Activated CD8-positive, alpha-beta memory T cell treated with anti-CD3 and anti-CD28 coated beads, Interleukin-2, amount 50 U/mL, for 4 hours (primary cell): Measurements from ENCODE around the gene F8A2.
"Not testable (repeated sequence)": the region's sequence is repeated elsewhere in the genome, so short reads cannot be mapped to it uniquely, and the experiment has no call there.

Source experiments
- DNase-seq: peaks from one replicate; pipeline ENCODE4 v3.0.0-alpha.2; 2020

Gene F8A2

DNA sequence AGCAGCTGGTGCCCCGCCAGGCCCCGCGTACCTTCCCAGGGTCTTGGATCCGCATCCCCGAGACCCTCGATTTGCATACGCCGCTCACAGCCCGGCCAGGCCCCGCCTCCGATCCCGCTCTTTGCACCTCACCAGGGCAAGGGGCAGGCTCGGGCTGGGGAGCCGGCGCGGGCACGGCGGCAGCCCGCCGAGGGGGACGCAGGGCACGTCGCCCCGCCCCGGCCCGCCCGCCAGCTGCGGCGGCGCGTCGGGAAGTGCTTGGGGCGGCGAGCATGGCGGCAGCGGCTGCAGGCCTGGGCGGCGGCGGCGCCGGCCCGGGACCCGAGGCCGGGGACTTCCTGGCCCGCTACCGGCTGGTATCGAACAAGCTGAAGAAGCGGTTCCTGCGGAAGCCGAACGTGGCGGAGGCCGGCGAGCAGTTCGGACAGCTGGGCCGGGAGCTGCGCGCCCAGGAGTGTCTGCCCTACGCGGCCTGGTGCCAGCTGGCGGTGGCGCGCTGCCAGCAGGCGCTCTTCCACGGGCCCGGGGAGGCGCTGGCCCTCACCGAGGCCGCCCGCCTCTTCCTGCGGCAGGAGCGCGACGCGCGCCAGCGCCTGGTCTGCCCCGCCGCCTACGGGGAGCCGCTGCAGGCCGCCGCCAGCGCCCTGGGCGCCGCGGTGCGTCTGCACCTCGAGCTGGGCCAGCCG is at the start of gene F8A2:
Gene F8A2 (plus strand): TSS at position 253 of the 686 bp plus-strand sequence. CDS start 20 bp downstream, at position 273.
- not testable (repeated sequence) for DNase-seq

DNA sequence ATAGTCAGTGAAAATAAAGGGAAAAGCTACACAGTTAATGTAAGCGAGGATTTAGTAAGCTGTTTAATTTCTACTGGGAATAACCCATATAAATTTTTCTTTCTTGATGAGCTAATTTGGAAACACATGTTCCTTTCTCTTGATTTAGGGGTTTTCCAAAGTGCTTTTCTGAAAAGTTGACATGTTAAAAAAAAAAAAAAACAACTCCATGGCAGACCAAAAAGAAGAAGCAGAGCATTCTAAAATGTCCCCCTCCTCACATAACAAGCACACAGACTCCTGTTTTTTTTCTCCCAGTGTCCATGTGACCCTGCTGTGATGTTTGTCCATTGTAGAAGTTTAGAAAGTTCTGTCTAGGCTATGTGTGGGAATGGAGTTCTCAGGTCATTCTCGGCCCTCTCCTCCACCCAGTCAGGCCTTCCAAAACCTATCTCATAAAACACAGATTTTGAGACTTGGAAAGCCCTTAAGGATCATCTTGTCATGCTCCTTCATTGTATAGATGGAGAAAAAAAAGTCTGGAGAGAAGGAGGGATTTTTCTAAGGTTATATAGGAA is 48.3 kb upstream of the F8A2 start:
- DNase-seq = no peak

GRCh38 chrX:155334486-155335336 is 47.2 kb upstream of the F8A2 start, which contains the start of gene CLIC2:
Gene CLIC2, minus strand, starts transcription at chrX:155334614. Its CDS starts 187 bp downstream, at chrX:155334427.
- no peak for DNase-seq

DNA sequence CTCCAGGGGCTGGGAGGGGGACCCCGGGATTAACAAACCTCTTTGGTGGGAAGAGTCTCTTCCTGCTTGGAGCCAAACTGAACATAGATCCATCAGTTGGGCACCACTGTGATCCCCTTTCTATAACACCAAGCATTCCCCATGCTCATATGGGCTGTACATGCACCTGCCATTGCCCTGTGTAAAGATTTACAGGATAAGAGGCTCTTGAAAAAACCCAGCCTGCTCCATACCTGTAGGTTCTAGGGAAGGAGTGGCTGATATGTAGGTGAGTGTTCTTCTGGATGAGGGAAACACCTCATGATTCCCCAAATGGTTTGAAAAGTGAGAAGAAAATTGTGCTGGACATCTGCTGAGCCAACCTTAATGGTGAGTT is 46.6 kb upstream of the F8A2 start:
- DNase-seq = not testable (repeated sequence)

DNA sequence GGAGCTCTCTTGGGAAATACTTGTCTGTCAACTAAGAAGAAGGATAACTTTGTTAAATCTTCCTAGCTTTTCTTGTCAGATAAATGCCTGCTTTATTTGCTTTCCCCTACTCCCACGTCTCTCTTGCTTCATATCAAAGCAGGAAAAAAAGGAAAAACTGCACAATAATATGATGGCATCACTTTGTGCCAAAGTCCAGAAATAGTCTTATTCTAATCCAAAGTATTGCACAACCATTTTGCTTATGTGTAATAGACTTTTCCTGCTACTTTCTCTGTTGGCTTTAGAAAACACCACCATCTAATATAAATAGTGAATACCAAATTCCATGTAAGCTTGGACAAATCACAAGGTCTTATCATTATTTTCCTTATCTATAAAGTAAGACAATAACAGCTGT is 36.2 kb upstream of the F8A2 start:
- not testable (repeated sequence) for DNase-seq

GRCh38 chrX:155349448-155349847 is 32.4 kb upstream of the F8A2 start:
- DNase-seq = not testable (repeated sequence)

DNA sequence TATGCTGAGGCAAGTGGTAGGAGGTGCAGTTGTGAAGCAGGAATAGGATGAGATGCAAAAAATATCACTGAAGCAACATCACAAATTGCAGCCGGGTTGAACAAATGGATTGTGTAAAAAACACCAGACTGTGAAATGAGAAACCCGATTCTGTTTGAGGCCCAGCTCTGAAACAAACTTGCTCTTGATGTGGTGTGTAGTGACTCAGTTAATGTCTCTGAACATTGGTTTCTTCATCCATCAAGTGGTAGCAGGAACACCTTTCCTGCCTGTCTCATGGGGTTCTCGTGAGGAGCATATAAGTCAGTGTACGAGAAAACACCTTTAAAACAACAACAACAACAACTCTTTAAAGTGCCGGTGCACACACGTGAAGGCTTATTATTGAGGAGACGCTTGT is 18.2 kb upstream of the F8A2 start:
- not testable (repeated sequence) for DNase-seq

- not testable (repeated sequence) for DNase-seq
Measured at GRCh38 chrX:155373777-155374458, 8.0 kb upstream of the F8A2 start.

- DNase-seq = not testable (repeated sequence)
Measured at GRCh38 chrX:155379802-155380201, 2.1 kb upstream of the F8A2 start.

DNA sequence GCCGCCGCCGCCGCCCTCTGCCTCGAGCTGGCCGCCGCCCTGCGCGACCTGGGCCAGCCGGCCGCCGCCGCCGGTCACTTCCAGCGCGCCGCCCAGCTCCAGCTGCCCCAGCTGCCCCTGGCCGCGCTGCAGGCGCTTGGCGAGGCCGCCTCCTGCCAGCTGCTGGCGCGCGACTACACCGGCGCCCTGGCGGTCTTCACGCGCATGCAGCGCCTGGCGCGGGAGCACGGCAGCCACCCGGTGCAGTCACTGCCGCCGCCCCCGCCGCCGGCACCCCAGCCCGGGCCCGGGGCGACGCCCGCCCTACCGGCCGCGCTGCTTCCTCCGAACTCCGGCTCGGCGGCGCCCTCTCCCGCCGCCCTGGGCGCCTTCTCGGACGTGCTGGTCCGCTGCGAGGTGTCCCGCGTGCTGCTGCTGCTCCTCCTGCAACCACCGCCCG is 653 bp downstream of the F8A2 start:
- not testable (repeated sequence) for DNase-seq

- DNase-seq = no peak
Measured at GRCh38 chrX:155389634-155390033, 7.7 kb downstream of the F8A2 start.

DNA sequence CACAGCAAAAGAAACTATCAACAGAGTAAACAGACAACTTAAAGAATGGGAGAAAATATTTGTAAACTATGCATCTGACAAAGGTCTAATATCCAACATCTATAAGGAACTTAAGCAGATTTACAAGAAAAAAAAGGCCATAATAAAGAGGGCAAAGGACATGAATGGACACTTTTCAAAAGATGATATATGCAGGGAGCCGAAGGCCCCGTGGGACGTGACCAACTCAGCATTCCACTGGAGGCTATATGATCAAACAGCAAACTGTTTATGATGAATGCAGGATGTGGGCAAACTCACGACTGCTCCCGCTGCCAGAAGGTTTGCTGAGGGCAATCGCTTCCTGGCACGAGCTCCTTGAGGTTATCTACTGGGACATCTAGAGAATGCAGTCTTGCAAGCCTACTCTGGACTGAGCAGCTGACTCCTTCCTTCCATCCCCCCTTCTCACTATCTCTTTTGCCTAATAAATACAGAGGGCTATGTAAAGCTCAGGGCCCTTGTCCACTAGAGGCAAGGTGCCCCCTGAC is 12.9 kb downstream of the F8A2 start:
- DNase-seq = not testable (repeated sequence)

- no peak for DNase-seq
Measured at GRCh38 chrX:155406429-155406828, 24.5 kb downstream of the F8A2 start.

DNA sequence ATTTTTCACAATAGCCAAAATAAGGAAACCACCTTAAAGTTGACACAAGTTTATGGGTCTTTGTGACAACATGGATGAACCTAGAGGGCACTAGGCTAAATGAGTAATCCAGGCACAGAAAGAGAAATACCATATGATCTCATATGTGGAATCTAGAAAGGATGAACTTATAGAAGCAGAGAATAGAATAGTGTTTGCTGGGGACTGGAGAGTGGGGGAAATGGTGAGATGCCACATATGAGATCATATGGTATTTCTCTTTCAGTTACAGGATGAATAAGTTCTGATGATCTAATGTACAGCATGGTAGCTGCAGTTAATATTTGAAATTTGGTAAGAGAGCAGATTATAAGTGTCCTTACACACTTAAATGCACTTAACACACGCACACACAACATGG is 35.9 kb downstream of the F8A2 start:
- DNase-seq = no peak
